DOHH2 (cell line): ENCODE data around the gene TBXA2R.

Experiments used
- EZH2phosphoT487 ChIP-seq: fragments of 200-600 bp; sonication (generic); IDR thresholded peaks from 2 replicates; pipeline ENCODE4 v1.6.1; 2017; ENCODE audit warnings: borderline replicate concordance, mild to moderate bottlenecking, antibody characterized with exemption, low read length, moderate library complexity, mixed read lengths
- TF ChIP-seq, protein P1 (sequence below): fragments of 200-600 bp; sonication (generic); IDR thresholded peaks from one replicate; pipeline ENCODE4 v1.5.1; 2014; ENCODE audit warnings: antibody characterized with exemption, mild to moderate bottlenecking, low read depth, low read length; ENCODE audit not compliant: poor library complexity, severe bottlenecking

DNA sequence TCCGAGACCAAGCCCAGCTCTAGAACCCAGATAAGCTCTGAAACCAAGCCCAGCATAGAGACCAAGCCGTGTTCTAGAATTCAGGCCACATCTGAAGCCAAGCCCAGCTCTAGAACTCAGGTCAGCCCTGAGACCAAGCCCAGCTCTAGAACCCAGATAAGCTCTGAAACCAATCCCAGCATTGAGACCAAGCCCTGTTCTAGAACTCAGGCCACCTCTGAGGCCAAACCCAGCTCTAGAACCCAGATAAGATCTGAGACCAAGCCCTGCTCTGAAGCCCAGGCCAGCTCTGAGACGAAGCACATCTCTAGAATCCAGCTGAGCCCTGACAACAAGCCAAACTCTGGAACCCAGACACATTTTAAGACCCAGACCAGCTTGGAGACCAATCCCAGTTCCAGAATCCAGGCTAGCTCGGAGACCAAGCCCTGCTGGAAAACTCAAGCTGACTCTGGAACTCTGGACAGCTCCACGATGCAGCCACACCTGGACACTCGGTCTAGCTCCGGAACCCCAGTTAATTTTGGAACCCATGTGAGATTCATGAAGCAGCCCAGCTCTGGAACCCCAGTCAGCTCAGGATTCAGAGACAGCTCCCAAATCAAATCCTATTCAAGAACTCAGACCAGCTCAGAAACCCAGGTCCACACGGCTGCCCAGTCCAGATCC lies 15.6 kb downstream of the TBXA2R start:
- TF ChIP-seq, protein P1, sequence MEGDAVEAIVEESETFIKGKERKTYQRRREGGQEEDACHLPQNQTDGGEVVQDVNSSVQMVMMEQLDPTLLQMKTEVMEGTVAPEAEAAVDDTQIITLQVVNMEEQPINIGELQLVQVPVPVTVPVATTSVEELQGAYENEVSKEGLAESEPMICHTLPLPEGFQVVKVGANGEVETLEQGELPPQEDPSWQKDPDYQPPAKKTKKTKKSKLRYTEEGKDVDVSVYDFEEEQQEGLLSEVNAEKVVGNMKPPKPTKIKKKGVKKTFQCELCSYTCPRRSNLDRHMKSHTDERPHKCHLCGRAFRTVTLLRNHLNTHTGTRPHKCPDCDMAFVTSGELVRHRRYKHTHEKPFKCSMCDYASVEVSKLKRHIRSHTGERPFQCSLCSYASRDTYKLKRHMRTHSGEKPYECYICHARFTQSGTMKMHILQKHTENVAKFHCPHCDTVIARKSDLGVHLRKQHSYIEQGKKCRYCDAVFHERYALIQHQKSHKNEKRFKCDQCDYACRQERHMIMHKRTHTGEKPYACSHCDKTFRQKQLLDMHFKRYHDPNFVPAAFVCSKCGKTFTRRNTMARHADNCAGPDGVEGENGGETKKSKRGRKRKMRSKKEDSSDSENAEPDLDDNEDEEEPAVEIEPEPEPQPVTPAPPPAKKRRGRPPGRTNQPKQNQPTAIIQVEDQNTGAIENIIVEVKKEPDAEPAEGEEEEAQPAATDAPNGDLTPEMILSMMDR = no peak
- no peak for TF ChIP-seq EZH2phosphoT487
